Measurements from ENCODE around the gene ANAPC7.
"Not testable (repeated sequence)": the region's sequence is repeated elsewhere in the genome, so short reads cannot be mapped to it uniquely, and the experiment has no call there.

The ANAPC7 gene

GRCh38 chr12:110403146-110403975 lies at the start of gene ANAPC7:
Gene ANAPC7, minus strand, starts transcription at chr12:110403708. Its CDS starts 81 bp downstream, at chr12:110403627.
- peak; percentile 79 to 95 (median 82) for DNase-seq

GRCh38 chr12:110451263-110451662 lies 47.8 kb upstream of the ANAPC7 start:
- DNase-seq, result no peak

GRCh38 chr12:110449799-110450497 lies 46.4 kb upstream of the ANAPC7 start, which contains the start of gene ARPC3:
Gene ARPC3, minus strand, starts transcription at chr12:110450337. Its CDS starts 77 bp downstream, at chr12:110450260.
- peak; percentile 88 to 94 (median 92) for DNase-seq

- DNase-seq, result no peak
Measured at GRCh38 chr12:110444455-110444854, 40.9 kb upstream of the ANAPC7 start.

GRCh38 chr12:110436231-110436630 lies 32.7 kb upstream of the ANAPC7 start:
- no peak for DNase-seq

- no peak for DNase-seq
Measured at GRCh38 chr12:110431957-110432587, 28.6 kb upstream of the ANAPC7 start.

GRCh38 chr12:110429676-110430075 lies 26.2 kb upstream of the ANAPC7 start:
- DNase-seq, result not testable (repeated sequence)

GRCh38 chr12:110426406-110426805 lies 22.9 kb upstream of the ANAPC7 start:
- no peak for DNase-seq

- DNase-seq, result no peak
Measured at GRCh38 chr12:110424237-110424636, 20.7 kb upstream of the ANAPC7 start.

GRCh38 chr12:110421701-110422100 lies 18.2 kb upstream of the ANAPC7 start:
- DNase-seq, result no peak

GRCh38 chr12:110421159-110421661 lies 17.7 kb upstream of the ANAPC7 start:
- no peak for DNase-seq

GRCh38 chr12:110420644-110421043 lies 17.1 kb upstream of the ANAPC7 start:
- not testable (repeated sequence) for DNase-seq

GRCh38 chr12:110417113-110417512 lies 13.6 kb upstream of the ANAPC7 start:
- DNase-seq, result not testable (repeated sequence)

- DNase-seq, result not testable (repeated sequence)
Measured at GRCh38 chr12:110410086-110410485, 6.6 kb upstream of the ANAPC7 start.

GRCh38 chr12:110405126-110405662 lies 1.7 kb upstream of the ANAPC7 start:
- DNase-seq, result not testable (repeated sequence)

- DNase-seq, result peak; percentile 59 to 95 (median 76)
Measured at GRCh38 chr12:110403976-110404682, 621 bp upstream of the ANAPC7 start.

GRCh38 chr12:110382683-110383082 lies 20.8 kb downstream of the ANAPC7 start:
- no peak for DNase-seq

GRCh38 chr12:110379631-110380030 lies 23.9 kb downstream of the ANAPC7 start:
- DNase-seq, result no peak

- DNase-seq, result no peak
Measured at GRCh38 chr12:110379197-110379596, 24.3 kb downstream of the ANAPC7 start.

GRCh38 chr12:110378131-110378790 lies 25.2 kb downstream of the ANAPC7 start:
- DNase-seq, result not testable (repeated sequence)

- DNase-seq, result no peak
Measured at GRCh38 chr12:110373962-110374611, 29.4 kb downstream of the ANAPC7 start.

All from stimulated activated naive CD4-positive, alpha-beta T cell (primary cell).